A549 (cell line): ENCODE measurements around the gene HDAC3. TPM values are rescaled to one million over a fixed set of nuclear protein-coding genes. Genes with fewer than 3 reads are reported as not detected.

Experiments
- ATAC-seq, 2 experiments: fragments of 200-7000 bp in 1 of 2; fragments of >200 bp in 1 of 2; cut with Nextera tagmentation in 1 of 2; cut with Tn5 transposase in 1 of 2; 3 replicates each; pipeline versions ENCODE4 v1.8.0 to v1.9.1; 2018 to 2020; ENCODE audit warnings: mild to moderate bottlenecking in 1 of 2, moderate library complexity in 1 of 2
- CTCF ChIA-PET: fragments of 300-600 bp; sonication (Branson Sonifier 250); formaldehyde crosslinking; extraction: SDS; loops from one replicate; lab custom pipeline; 2021; ENCODE audit warnings: antibody characterized with exemption, inconsistent platforms; lab: Yijun Ruan, JAX
- POLR2A ChIA-PET: fragments of 350-600 bp; formaldehyde crosslinking; extraction: SDS; loops from one replicate; lab custom pipeline; 2021; ENCODE audit warnings: antibody characterized with exemption, inconsistent platforms; lab: Yijun Ruan, JAX
- DNase-seq, 2 experiments: peaks; one replicate each; pipeline versions ENCODE4 v3.0.0 to v3.0.0-alpha.2; 2011 to 2016; ENCODE audit warnings: low read depth in 1 of 2, low spot score in 1 of 2
- FAIRE-seq: peaks from 2 replicates; lab custom pipeline; 2011; peaks lifted over from hg19 to GRCh38; lab: Jason Lieb, UNC
- H3K27ac ChIP-seq, 2 experiments: fragments of >200 bp; sonication (Bioruptor Twin); formaldehyde crosslinking; 3 replicates each; pipeline ENCODE4 v1.5.1; 2016 to 2017
- H3K4me1 ChIP-seq: fragments of >200 bp; sonication (Bioruptor Twin); formaldehyde crosslinking; 3 replicates; pipeline ENCODE4 v1.6.1; 2016
- H3K4me2 ChIP-seq: fragments of >200 bp; sonication (Bioruptor Twin); formaldehyde crosslinking; 3 replicates; pipeline ENCODE4 v1.6.1; 2016
- H3K4me3 ChIP-seq: fragments of >200 bp; sonication (Bioruptor Twin); formaldehyde crosslinking; 3 replicates; pipeline ENCODE4 v1.5.1; 2016
- H3K9me3 ChIP-seq: fragments of >200 bp; sonication (Bioruptor Twin); formaldehyde crosslinking; 3 replicates; pipeline ENCODE4 v1.6.1; 2016
- BCL3 ChIP-seq: fragments of >200 bp; sonication (Bioruptor Twin); formaldehyde crosslinking; IDR thresholded peaks from 3 replicates; pipeline ENCODE4 v1.6.1; 2016
- CBX2 ChIP-seq: fragments of 200-600 bp; sonication (generic); IDR thresholded peaks from 2 replicates; pipeline ENCODE4 v1.6.1; 2016; ENCODE audit warnings: low read depth, mild to moderate bottlenecking, borderline replicate concordance
- CEBPB ChIP-seq, 2 experiments: fragments of >200 bp in 1 of 2; sonication (Bioruptor Twin) in 1 of 2; formaldehyde crosslinking in 1 of 2; IDR thresholded peaks; 2 replicates each; pipeline ENCODE4 v1.6.1; 2012 to 2016
- CHD2 ChIP-seq: fragments of 150-350 bp; IDR thresholded peaks from 2 replicates; pipeline ENCODE4 v1.6.1; 2014; ENCODE audit warnings: low read length; ENCODE audit not compliant: partially characterized antibody
- FOSL2 ChIP-seq, 2 experiments: fragments of 450-650 bp in 1 of 2; fragments of >200 bp in 1 of 2; sonication (Bioruptor Twin) in 1 of 2; formaldehyde crosslinking; IDR thresholded peaks; 2 replicates each; pipeline versions ENCODE4 v1.5.0 to v1.6.1; 2016 to 2020; ENCODE audit warnings: mild to moderate bottlenecking in 1 of 2, moderate library complexity in 1 of 2
- JUNB ChIP-seq: fragments of >200 bp; sonication (Bioruptor Twin); formaldehyde crosslinking; IDR thresholded peaks from 2 replicates; pipeline ENCODE4 v1.6.1; 2016
- KDM1A ChIP-seq: fragments of 200-600 bp; sonication (generic); IDR thresholded peaks from 2 replicates; pipeline ENCODE4 v1.6.1; 2016; ENCODE audit warnings: low read depth, mild to moderate bottlenecking
- MAZ ChIP-seq: fragments of 150-350 bp; IDR thresholded peaks from 2 replicates; pipeline ENCODE4 v1.6.1; 2014; ENCODE audit warnings: antibody characterized with exemption, low read depth, low read length, borderline replicate concordance
- MYC ChIP-seq: IDR thresholded peaks from 2 replicates; pipeline ENCODE4 v1.6.1; 2012; ENCODE audit warnings: mild to moderate bottlenecking, inconsistent platforms, low read length, improper control_type of control experiment, borderline replicate concordance
- PBX3 ChIP-seq: IDR thresholded peaks from 2 replicates; pipeline ENCODE4 v1.6.1; 2012
- PHF8 ChIP-seq: fragments of 200-600 bp; sonication (generic); IDR thresholded peaks from 2 replicates; pipeline ENCODE4 v1.6.1; 2016; ENCODE audit warnings: low read depth, mild to moderate bottlenecking, antibody characterized with exemption, moderate library complexity, borderline replicate concordance
- POLR2A ChIP-seq: IDR thresholded peaks from 2 replicates; pipeline ENCODE4 v1.6.1; 2012; ENCODE audit warnings: mild to moderate bottlenecking, low read length
- RAD21 ChIP-seq, 2 experiments: fragments of >200 bp in 1 of 2; sonication (Bioruptor Twin) in 1 of 2; formaldehyde crosslinking in 1 of 2; IDR thresholded peaks in 1 of 2; conservative IDR thresholded peaks in 1 of 2; 2 replicates in 1 of 2; 3 replicates in 1 of 2; pipeline ENCODE4 v1.6.1; 2012 to 2018; ENCODE audit warnings: inconsistent platforms in 1 of 2
- SMC3 ChIP-seq: fragments of >200 bp; sonication (Bioruptor Twin); formaldehyde crosslinking; IDR thresholded peaks from 3 replicates; pipeline ENCODE4 v1.6.1; 2018; ENCODE audit warnings: inconsistent platforms
- TFCP2L1 ChIP-seq: fragments of 250-450 bp; sonication (Bioruptor Pico); IDR thresholded peaks from 2 replicates; pipeline ENCODE4 v1.5.0; 2021; ENCODE audit warnings: mild to moderate bottlenecking
- ZC3H11A ChIP-seq: fragments of 450-650 bp; IDR thresholded peaks from 2 replicates; pipeline ENCODE4 v1.6.1; 2014; ENCODE audit warnings: antibody characterized with exemption, mild to moderate bottlenecking
- ZFP36 ChIP-seq: fragments of 450-650 bp; IDR thresholded peaks from 2 replicates; pipeline ENCODE4 v1.6.1; 2014; ENCODE audit warnings: borderline replicate concordance; ENCODE audit not compliant: partially characterized antibody
- WGBS: methylation state at CpG from one replicate; pipeline ENCODE4 v1.1.6; 2017; ENCODE audit errors: missing lambda C conversion rate; 5-methylcytosine and 5-hydroxymethylcytosine counted together
- polyA plus RNA-seq, 4 experiments: library from polyadenylated mRNA; depleted of rRNA in 3 of 4; stranded (reverse); fragments of >200 nt; fragmentation: RNase III in 1 of 4; extraction: RNeasy Plus Mini Kit Qiagen cat#74134 plus additional on column Dnase treatment in 1 of 4; gene quantifications; 2 replicates in 3 of 4; 3 replicates in 1 of 4; pipeline ENCODE4 v1.2.3, GENCODE V29; 2011 to 2017
- TF ChIP-seq, protein P1 (sequence below): fragments of >200 bp; sonication (Bioruptor Twin); formaldehyde crosslinking; IDR thresholded peaks from 2 replicates; pipeline ENCODE4 v1.6.1; 2016
- TF ChIP-seq, protein P2 (sequence below): fragments of >200 bp; sonication (Bioruptor Twin); formaldehyde crosslinking; IDR thresholded peaks from 3 replicates; pipeline ENCODE4 v1.5.1; 2016

Gene HDAC3
- polyA plus RNA-seq, 2 of the 4 experiments (the other 2 are of a cell fraction) = 51.1 to 67.3 TPM

- TF ChIP-seq PBX3 = no peak
- no peak for TF ChIP-seq ZC3H11A
- TF ChIP-seq TFCP2L1 = no peak
- no peak for TF ChIP-seq RAD21 (conservative IDR thresholded peaks at IDR 0.05 in 1 of 2, IDR thresholded peaks at IDR 0.05 in 1 of 2)
- no peak for TF ChIP-seq MAZ
- TF ChIP-seq POLR2A = peak; percentile 40
- TF ChIP-seq KDM1A = no peak
- TF ChIP-seq MYC = no peak
- no peak for TF ChIP-seq JUNB
- TF ChIP-seq ZFP36 = no peak
- no peak for TF ChIP-seq FOSL2 (IDR thresholded peaks at IDR 0.05)
- TF ChIP-seq FOSL2 (CRISPR knock-in tag; IDR thresholded peaks at IDR 0.05) = peak; percentile 62
- no peak for TF ChIP-seq SMC3
- TF ChIP-seq CEBPB (IDR thresholded peaks at IDR 0.05) = peak; percentile 64 to 68
- TF ChIP-seq PHF8 = no peak
- TF ChIP-seq CHD2 = no peak
- TF ChIP-seq, protein P1, sequence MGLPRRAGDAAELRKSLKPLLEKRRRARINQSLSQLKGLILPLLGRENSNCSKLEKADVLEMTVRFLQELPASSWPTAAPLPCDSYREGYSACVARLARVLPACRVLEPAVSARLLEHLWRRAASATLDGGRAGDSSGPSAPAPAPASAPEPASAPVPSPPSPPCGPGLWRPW = no peak
- TF ChIP-seq BCL3 = 0 out of 3 replicates have a peak, but pooled peaks have one; percentile 46
Measured at GRCh38 chr5:141681695-141682641, 45.3 kb upstream of the HDAC3 start, which contains the start of gene ARAP3 (continued).

DNA sequence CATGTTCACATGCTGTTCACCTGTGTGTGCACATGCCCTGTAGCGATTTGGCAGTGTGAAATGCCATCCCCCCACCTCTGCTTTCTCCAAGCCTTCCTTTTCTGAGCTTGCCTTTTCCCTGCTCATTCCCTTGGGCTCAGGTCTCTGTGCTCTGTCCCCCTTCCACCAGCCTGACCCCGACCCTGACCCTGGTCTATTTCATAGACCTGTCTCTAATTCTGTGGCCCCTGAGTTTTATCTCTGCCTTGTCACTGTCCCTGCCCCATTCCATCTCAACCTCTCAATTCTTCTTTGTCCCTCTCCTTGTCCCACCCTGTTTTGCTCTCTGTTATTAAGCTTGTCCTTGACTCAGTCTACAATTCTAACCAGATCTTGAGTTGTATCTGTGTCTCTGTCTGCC is 44.6 kb upstream of the HDAC3 start:
- FAIRE-seq (no peak), DNase-seq (no peak)
- peaks cover 24% of the 10 kb centered on the region for H3K4me1 ChIP-seq
- 71% methylated on average over 2 of the region's 2 CpGs for WGBS
- H3K27ac ChIP-seq = peak overlapping the region; percentile 88 to 98
- peak overlapping the region; percentile 49 for H3K4me3 ChIP-seq
- TF ChIP-seq, protein P2, sequence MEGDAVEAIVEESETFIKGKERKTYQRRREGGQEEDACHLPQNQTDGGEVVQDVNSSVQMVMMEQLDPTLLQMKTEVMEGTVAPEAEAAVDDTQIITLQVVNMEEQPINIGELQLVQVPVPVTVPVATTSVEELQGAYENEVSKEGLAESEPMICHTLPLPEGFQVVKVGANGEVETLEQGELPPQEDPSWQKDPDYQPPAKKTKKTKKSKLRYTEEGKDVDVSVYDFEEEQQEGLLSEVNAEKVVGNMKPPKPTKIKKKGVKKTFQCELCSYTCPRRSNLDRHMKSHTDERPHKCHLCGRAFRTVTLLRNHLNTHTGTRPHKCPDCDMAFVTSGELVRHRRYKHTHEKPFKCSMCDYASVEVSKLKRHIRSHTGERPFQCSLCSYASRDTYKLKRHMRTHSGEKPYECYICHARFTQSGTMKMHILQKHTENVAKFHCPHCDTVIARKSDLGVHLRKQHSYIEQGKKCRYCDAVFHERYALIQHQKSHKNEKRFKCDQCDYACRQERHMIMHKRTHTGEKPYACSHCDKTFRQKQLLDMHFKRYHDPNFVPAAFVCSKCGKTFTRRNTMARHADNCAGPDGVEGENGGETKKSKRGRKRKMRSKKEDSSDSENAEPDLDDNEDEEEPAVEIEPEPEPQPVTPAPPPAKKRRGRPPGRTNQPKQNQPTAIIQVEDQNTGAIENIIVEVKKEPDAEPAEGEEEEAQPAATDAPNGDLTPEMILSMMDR = no peak
- TF ChIP-seq, all 56 proteins: peak for 0
- Histone ChIP-seq H3K4me2 (peak overlapping the region; percentile 93), H3K9me3 (no peaks in the 10 kb centered on the region)
- ChIA-PET POLR2A (interaction anchor here (0.6 kb wide), 1 partner anchor 208 kb away, joined by 3 read pairs; no protein-coding TSS in a partner anchor), CTCF (interaction anchor here (0.6 to 7.5 kb wide), 9 partner anchors 12 to 288 kb away, joined by 3 to 63 read pairs (median 6); partner anchors contain the start of genes PCDH1 and RNF14)
- ATAC-seq = peak in 1 of 2 experiments; percentile 5; a peak in 3 of 6 replicates

GRCh38 chr5:141680751-141681201 is 44.1 kb upstream of the HDAC3 start:
- Histone ChIP-seq H3K9me3 (no peaks in the 10 kb centered on the region), H3K4me1 (peaks cover 24% of the 10 kb centered on the region), H3K27ac (peak overlapping the region; percentile 88 to 98), H3K4me3 (peak overlapping the region; percentile 49; the same call in 2 of the 3 replicates), H3K4me2 (peak overlapping the region; percentile 93)
- DNase-seq (no peak), ATAC-seq (peak in 1 of 2 experiments; percentile 32; a peak in 4 of 6 replicates), FAIRE-seq (no peak)
- ChIA-PET POLR2A (no interaction called here), CTCF (interaction anchor here (0.6 to 7.5 kb wide), 9 partner anchors 13 to 288 kb away, joined by 3 to 63 read pairs (median 4); partner anchors contain the start of gene RNF14)
- TF ChIP-seq FOSL2 (IDR thresholded peaks at IDR 0.05) (no peak), FOSL2 (CRISPR knock-in tag; IDR thresholded peaks at IDR 0.05) (no peak), CBX2 (no peak)
- TF ChIP-seq, protein P2 = no peak
- 69% methylated on average over 6 of the region's 6 CpGs for WGBS
